MCF 10A (cell line): ENCODE results near the gene GRID1. TPM values are rescaled to one million over a fixed set of nuclear protein-coding genes. Genes with fewer than 3 reads are reported as not detected.

Source experiments
- BruUV-seq: library from RNA; stranded (reverse); fragments of 400-500 nt; replicated peaks from 2 replicates; lab custom pipeline; 2021; lab: Mats Ljungman, UMichigan
- CTCF ChIA-PET: fragments of 300-600 bp; sonication (Branson Sonifier 250); formaldehyde crosslinking; extraction: SDS; loops from one replicate; lab custom pipeline; 2021; ENCODE audit warnings: antibody characterized with exemption, inconsistent platforms; lab: Yijun Ruan, JAX
- POLR2A ChIA-PET: fragments of 300-600, 350-650 bp; sonication (Branson Sonifier 250); formaldehyde crosslinking; extraction: SDS; loops from one replicate; lab custom pipeline; 2020; ENCODE audit warnings: antibody characterized with exemption, inconsistent platforms; lab: Yijun Ruan, JAX
- DNase-seq: peaks from one replicate; pipeline ENCODE4 v3.0.0-alpha.2; 2018; ENCODE audit not compliant: unreplicated experiment
- H3K27ac Mint-ChIP-seq: one replicate; pipeline ENCODE4 v1.8.0; 2022; ENCODE audit warnings: mild to moderate bottlenecking, low read depth, mixed read lengths; ENCODE audit not compliant: unreplicated experiment
- H3K27me3 Mint-ChIP-seq: one replicate; pipeline ENCODE4 v1.8.0; 2022; ENCODE audit warnings: mixed read lengths; ENCODE audit not compliant: insufficient read depth, unreplicated experiment
- H3K36me3 Mint-ChIP-seq: one replicate; pipeline ENCODE4 v1.8.0; 2022; ENCODE audit warnings: mild to moderate bottlenecking, moderate library complexity, mixed read lengths; ENCODE audit not compliant: insufficient read depth, unreplicated experiment
- H3K4me1 Mint-ChIP-seq: one replicate; pipeline ENCODE4 v1.8.0; 2022; ENCODE audit warnings: mixed read lengths; ENCODE audit not compliant: insufficient read depth, unreplicated experiment
- H3K4me3 Mint-ChIP-seq: one replicate; pipeline ENCODE4 v1.8.0; 2022; ENCODE audit warnings: mild to moderate bottlenecking, moderate library complexity, mixed read lengths; ENCODE audit not compliant: unreplicated experiment
- H3K9me3 Mint-ChIP-seq: one replicate; pipeline ENCODE4 v1.8.0; 2022; ENCODE audit warnings: mixed read lengths; ENCODE audit not compliant: unreplicated experiment
- CTCF ChIP-seq: fragments of 200-600 bp; IDR thresholded peaks from one replicate; pipeline ENCODE4 v1.8.0; 2022; ENCODE audit warnings: antibody characterized with exemption, mild to moderate bottlenecking; ENCODE audit not compliant: unreplicated experiment
- intact Hi-C: fragments of 100-400 bp; cut with micrococcal nuclease; formaldehyde crosslinking; loops from 2 replicates; pipeline ENCODE4 v1.14.1; 2022
- total RNA-seq: library from RNA; stranded (reverse); gene quantifications from 2 replicates; pipeline ENCODE4 v1.2.3, GENCODE V29; 2022

Gene GRID1
- total RNA-seq, 1 experiment from 2014 or later: not detected

GRCh38 chr10:86411852-86412560, 45.4 kb upstream of the GRID1 start:
- ChIA-PET CTCF (interaction anchor here (0.6 to 1.1 kb wide), 4 partner anchors 8 to 56 kb away, joined by 3 to 4 read pairs (median 4); no protein-coding TSS in a partner anchor), POLR2A (no interaction called here)
- Mint-ChIP-seq H3K27ac (no peak overlapping the region), H3K4me1 (no peaks in the 10 kb centered on the region), H3K9me3 (no peaks in the 10 kb centered on the region), H3K4me3 (no peak overlapping the region), H3K36me3 (no peaks in the 10 kb centered on the region), H3K27me3 (peaks cover 14% of the 10 kb centered on the region)
- intact Hi-C loops: no loop called here
- no TSS peak for BruUV-seq
- TF ChIP-seq CTCF: no peak
- no peak for DNase-seq

- H3K4me1 Mint-ChIP-seq: no peaks in the 10 kb centered on the region
- no peaks in the 10 kb centered on the region for H3K9me3 Mint-ChIP-seq
- TF ChIP-seq CTCF: no peak
- H3K4me3 Mint-ChIP-seq: no peak overlapping the region
- H3K36me3 Mint-ChIP-seq: no peaks in the 10 kb centered on the region
- peaks cover 14% of the 10 kb centered on the region for H3K27me3 Mint-ChIP-seq
- ChIA-PET POLR2A (no interaction called here), CTCF (interaction anchor here (0.6 to 1.1 kb wide), 5 partner anchors 9 to 174 kb away, joined by 3 to 4 read pairs (median 3); no protein-coding TSS in a partner anchor)
- no peak overlapping the region for H3K27ac Mint-ChIP-seq
- BruUV-seq: no TSS peak
- intact Hi-C loops: no loop called here
- DNase-seq: no peak
These were observed 44.8 kb upstream of the GRID1 start for GRCh38 chr10:86411281-86411841.

- H3K4me1 Mint-ChIP-seq: no peaks in the 10 kb centered on the region
- BruUV-seq: no TSS peak
- no peaks in the 10 kb centered on the region for H3K36me3 Mint-ChIP-seq
- DNase-seq: no peak
- POLR2A ChIA-PET: no interaction called here
- H3K27me3 Mint-ChIP-seq: peaks cover 11% of the 10 kb centered on the region
- intact Hi-C loops: no loop called here
- CTCF ChIA-PET: interaction anchor here (0.6 to 1.7 kb wide), 3 partner anchors 10 to 175 kb away, joined by 3 to 4 read pairs (median 3); no protein-coding TSS in a partner anchor
- no peak for TF ChIP-seq CTCF
- no peak overlapping the region for H3K4me3 Mint-ChIP-seq
- no peaks in the 10 kb centered on the region for H3K9me3 Mint-ChIP-seq
- no peak overlapping the region for H3K27ac Mint-ChIP-seq
These were observed 44.0 kb upstream of the GRID1 start for GRCh38 chr10:86410542-86411124.

- Mint-ChIP-seq H3K27ac (no peak overlapping the region), H3K9me3 (no peaks in the 10 kb centered on the region), H3K4me1 (no peaks in the 10 kb centered on the region), H3K27me3 (no peaks in the 10 kb centered on the region), H3K36me3 (no peaks in the 10 kb centered on the region), H3K4me3 (no peak overlapping the region)
- ChIA-PET CTCF (interaction anchor here (1.7 kb wide), 1 partner anchor 9 kb away, joined by 4 read pairs; no protein-coding TSS in a partner anchor), POLR2A (interaction anchor here (0.9 kb wide), 1 partner anchor 8 kb away, joined by 3 read pairs; no protein-coding TSS in a partner anchor)
- intact Hi-C loops: no loop called here
- TF ChIP-seq CTCF: no peak
- BruUV-seq: no TSS peak
- DNase-seq: no peak
These were observed 42.6 kb upstream of the GRID1 start for GRCh38 chr10:86409183-86409582.
